ENCODE results near the gene CNN3.

The CNN3 gene

DNA sequence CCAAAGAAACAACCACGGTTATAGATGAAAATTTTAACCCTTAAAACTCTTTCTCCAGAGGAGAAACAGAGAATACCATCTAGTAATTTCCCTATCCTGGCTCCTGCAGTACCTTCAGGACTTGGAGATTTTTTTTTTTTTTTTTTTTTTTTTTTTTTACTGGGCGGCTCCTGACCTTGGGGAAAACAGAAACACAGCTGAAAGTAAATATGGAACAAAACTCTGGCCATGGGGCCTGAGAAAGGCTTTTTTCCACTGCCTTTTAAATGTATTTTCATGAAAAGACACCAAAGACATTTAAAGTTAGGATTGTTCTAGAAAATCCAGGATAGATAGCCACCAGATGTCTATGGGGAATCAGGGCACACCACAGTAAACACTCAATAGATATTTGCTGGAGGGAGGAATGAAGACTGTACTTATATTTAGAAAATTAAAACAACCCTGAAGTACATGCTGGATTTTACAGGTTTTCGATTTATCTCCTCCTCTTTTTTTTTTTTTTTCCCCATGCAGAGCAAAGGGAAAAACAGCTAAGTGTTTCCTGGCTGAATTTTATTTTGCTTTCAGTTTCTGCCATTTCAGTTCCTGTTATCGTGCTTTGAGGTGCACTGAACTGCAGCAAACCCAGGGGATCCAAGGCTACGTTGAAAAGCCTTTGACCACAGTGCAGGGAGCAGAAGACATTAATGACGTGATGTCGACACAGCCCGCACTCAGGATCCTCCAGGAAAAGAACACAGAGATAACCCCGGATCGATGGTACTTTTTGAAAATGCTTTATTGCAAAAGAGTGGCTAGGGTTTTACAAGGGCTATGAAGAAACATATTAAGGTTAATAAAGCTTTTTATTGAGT is 35.7 kb upstream of the CNN3 start:
- ChIA-PET CTCF (interaction anchor here (1.6 kb wide), 1 partner anchor 108 kb away, joined by 3 read pairs; no protein-coding TSS in a partner anchor), POLR2A (interaction anchor here (0.7 kb wide), 1 partner anchor 12 kb away, joined by 4 read pairs; no protein-coding TSS in a partner anchor)
- no peaks in the 10 kb centered on the region; the same call in 1 of the 2 replicates for H3K4me1 ChIP-seq (ENCODE audit: control insufficient read depth, insufficient read depth, low read length)
- no peak overlapping the region for H3K4me3 ChIP-seq (ENCODE audit: low read depth, low read length)
- H3K27ac ChIP-seq (ENCODE audit: extremely low read depth, low read depth, low read length) = no peak overlapping the region
- no peaks in the 10 kb centered on the region for H3K9me3 ChIP-seq (ENCODE audit: control insufficient read depth, insufficient read depth, low read depth, low read length)
- H3K36me3 ChIP-seq (ENCODE audit: control insufficient read depth in 2 of 2, insufficient read depth in 1 of 2, low read length in 2 of 2) = no peaks in the 10 kb centered on the region
- TF ChIP-seq ZNF157 (tag by site-specific recombination; IDR thresholded peaks at IDR 0.05) (no peak), BCL11A (tag by site-specific recombination; IDR thresholded peaks at IDR 0.05; ENCODE audit: low read depth) (no peak), ZNF677 (tag by site-specific recombination; IDR thresholded peaks at IDR 0.05) (no peak), ZBTB17 (tag by site-specific recombination; IDR thresholded peaks at IDR 0.05) (peak; percentile 88), ATF2 (tag by site-specific recombination; IDR thresholded peaks at IDR 0.05; ENCODE audit: low read depth) (peak; percentile 80), ZSCAN16 (tag by site-specific recombination; IDR thresholded peaks at IDR 0.05) (no peak), ZNF610 (tag by site-specific recombination; IDR thresholded peaks at IDR 0.05; ENCODE audit: borderline replicate concordance) (no peak), ZNF174 (tag by site-specific recombination; IDR thresholded peaks at IDR 0.05) (no peak), MZF1 (tag by site-specific recombination; IDR thresholded peaks at IDR 0.05; ENCODE audit: borderline replicate concordance) (no peak), ZNF335 (tag by site-specific recombination; conservative IDR thresholded peaks at IDR 0.05) (0 out of 2 replicates have a peak, but pooled peaks have one; percentile 19), ZNF366 (tag by site-specific recombination; conservative IDR thresholded peaks at IDR 0.05) (no peak), SETDB1 (IDR thresholded peaks at IDR 0.05; ENCODE audit: insufficient read length, low read length) (no peak), ZBTB20 (tag by site-specific recombination; IDR thresholded peaks at IDR 0.05) (peak; percentile 14; the same call in 1 of the 2 replicates), ZNF785 (tag by site-specific recombination; IDR thresholded peaks at IDR 0.05) (no peak), ZBTB7A (tag by site-specific recombination; IDR thresholded peaks at IDR 0.05; ENCODE audit: low read depth) (no peak), EGR2 (tag by site-specific recombination; IDR thresholded peaks at IDR 0.05; ENCODE audit: low read depth) (no peak), IKZF3 (tag by site-specific recombination; IDR thresholded peaks at IDR 0.05) (no peak), HIC1 (tag by site-specific recombination; IDR thresholded peaks at IDR 0.05) (no peak), FEZF1 (tag by site-specific recombination; IDR thresholded peaks at IDR 0.05) (peak; percentile 69), ZNF580 (tag by site-specific recombination; IDR thresholded peaks at IDR 0.05) (no peak), WT1 (tag by site-specific recombination; IDR thresholded peaks at IDR 0.05) (no peak), ZNF513 (tag by site-specific recombination; IDR thresholded peaks at IDR 0.05) (no peak), ZFP41 (tag by site-specific recombination; IDR thresholded peaks at IDR 0.05; ENCODE audit: borderline replicate concordance) (no peak)
- TF ChIP-seq, protein P1, sequence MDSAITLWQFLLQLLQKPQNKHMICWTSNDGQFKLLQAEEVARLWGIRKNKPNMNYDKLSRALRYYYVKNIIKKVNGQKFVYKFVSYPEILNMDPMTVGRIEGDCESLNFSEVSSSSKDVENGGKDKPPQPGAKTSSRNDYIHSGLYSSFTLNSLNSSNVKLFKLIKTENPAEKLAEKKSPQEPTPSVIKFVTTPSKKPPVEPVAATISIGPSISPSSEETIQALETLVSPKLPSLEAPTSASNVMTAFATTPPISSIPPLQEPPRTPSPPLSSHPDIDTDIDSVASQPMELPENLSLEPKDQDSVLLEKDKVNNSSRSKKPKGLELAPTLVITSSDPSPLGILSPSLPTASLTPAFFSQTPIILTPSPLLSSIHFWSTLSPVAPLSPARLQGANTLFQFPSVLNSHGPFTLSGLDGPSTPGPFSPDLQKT (IDR thresholded peaks at IDR 0.05; ENCODE audit: borderline replicate concordance, low read depth, low read length) = no peak
- TF ChIP-seq, protein P2, sequence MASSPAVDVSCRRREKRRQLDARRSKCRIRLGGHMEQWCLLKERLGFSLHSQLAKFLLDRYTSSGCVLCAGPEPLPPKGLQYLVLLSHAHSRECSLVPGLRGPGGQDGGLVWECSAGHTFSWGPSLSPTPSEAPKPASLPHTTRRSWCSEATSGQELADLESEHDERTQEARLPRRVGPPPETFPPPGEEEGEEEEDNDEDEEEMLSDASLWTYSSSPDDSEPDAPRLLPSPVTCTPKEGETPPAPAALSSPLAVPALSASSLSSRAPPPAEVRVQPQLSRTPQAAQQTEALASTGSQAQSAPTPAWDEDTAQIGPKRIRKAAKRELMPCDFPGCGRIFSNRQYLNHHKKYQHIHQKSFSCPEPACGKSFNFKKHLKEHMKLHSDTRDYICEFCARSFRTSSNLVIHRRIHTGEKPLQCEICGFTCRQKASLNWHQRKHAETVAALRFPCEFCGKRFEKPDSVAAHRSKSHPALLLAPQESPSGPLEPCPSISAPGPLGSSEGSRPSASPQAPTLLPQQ (tag by site-specific recombination; IDR thresholded peaks at IDR 0.05) = no peak
- TF ChIP-seq, protein P3, sequence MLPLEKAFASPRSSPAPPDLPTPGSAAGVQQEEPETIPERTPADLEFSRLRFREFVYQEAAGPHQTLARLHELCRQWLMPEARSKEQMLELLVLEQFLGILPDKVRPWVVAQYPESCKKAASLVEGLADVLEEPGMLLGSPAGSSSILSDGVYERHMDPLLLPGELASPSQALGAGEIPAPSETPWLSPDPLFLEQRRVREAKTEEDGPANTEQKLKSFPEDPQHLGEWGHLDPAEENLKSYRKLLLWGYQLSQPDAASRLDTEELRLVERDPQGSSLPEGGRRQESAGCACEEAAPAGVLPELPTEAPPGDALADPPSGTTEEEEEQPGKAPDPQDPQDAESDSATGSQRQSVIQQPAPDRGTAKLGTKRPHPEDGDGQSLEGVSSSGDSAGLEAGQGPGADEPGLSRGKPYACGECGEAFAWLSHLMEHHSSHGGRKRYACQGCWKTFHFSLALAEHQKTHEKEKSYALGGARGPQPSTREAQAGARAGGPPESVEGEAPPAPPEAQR (tag by site-specific recombination; IDR thresholded peaks at IDR 0.05) = no peak

All from HEK293 (cell line).